ENCODE measurements around the gene ALMS1. TPM values are rescaled to one million over a fixed set of nuclear protein-coding genes. Genes with fewer than 3 reads are reported as not detected.
"Not testable (repeated sequence)": the region's sequence is repeated elsewhere in the genome, so short reads cannot be mapped to it uniquely, and the experiment has no call there.

ALMS1 gene
- total RNA-seq, 2 experiments from 2014 or later, result 35.5 to 57.8 TPM

- TF ChIP-seq EZH2phosphoT487 (IDR thresholded peaks at IDR 0.05; ENCODE audit: borderline replicate concordance, low read depth, low read length) (no peak), CTCF (conservative IDR thresholded peaks at IDR 0.05; ENCODE audit: low read length) (no peak)
- H3K4me3 ChIP-seq (ENCODE audit: low read depth, low read length, poor library complexity, severe bottlenecking), result no peak overlapping the region
- peaks cover 62% of the 10 kb centered on the region for H3K36me3 ChIP-seq (ENCODE audit: insufficient read depth, low read length)
- CTCF ChIA-PET (ENCODE audit: unreplicated experiment), result no interaction called here
- intact Hi-C loops (cut with micrococcal nuclease; ENCODE audit: unreplicated experiment), result no loop called here
- no peaks in the 10 kb centered on the region for H3K4me1 ChIP-seq (ENCODE audit: insufficient read depth, low read length, poor library complexity, severe bottlenecking)
- DNase-seq (ENCODE audit: low spot score), result no peak
- H3K27ac ChIP-seq (ENCODE audit: low read depth, low read length, poor library complexity, severe bottlenecking), result no peak overlapping the region
- H3K9me3 ChIP-seq (ENCODE audit: low read length), result 0 out of 2 replicates have a peak, but pooled peaks cover 8% of the 10 kb centered on the region
- no peaks in the 10 kb centered on the region for H3K9me2 ChIP-seq (ENCODE audit: insufficient read depth, low read length)
- no peak overlapping the region for H2AFZ ChIP-seq (ENCODE audit: low read length)
- POLR2A ChIA-PET, result interaction anchor here (0.5 to 0.9 kb wide), 2 partner anchors 93 to 820 kb away, joined by 3 to 4 read pairs; no protein-coding TSS in a partner anchor
- H3K79me2 ChIP-seq (ENCODE audit: insufficient read depth, low read depth, low read length), result no peaks in the 10 kb centered on the region
- no TSS peak for BruUV-seq (replicated peaks)
- no peaks in the 10 kb centered on the region for H4K20me1 ChIP-seq (ENCODE audit: insufficient read depth, low read length)
- H3K4me2 ChIP-seq (ENCODE audit: low read length), result no peak overlapping the region
Observed at GRCh38 chr2:73489053-73489452, 103.4 kb downstream of the ALMS1 start.

GRCh38 chr2:73494031-73494430 is 108.4 kb downstream of the ALMS1 start:
- Histone ChIP-seq H3K27ac (ENCODE audit: low read depth, low read length, poor library complexity, severe bottlenecking) (no peak overlapping the region), H3K9me3 (ENCODE audit: low read length) (no peaks in the 10 kb centered on the region), H3K4me2 (ENCODE audit: low read length) (no peak overlapping the region), H4K20me1 (ENCODE audit: insufficient read depth, low read length) (no peaks in the 10 kb centered on the region), H3K4me1 (ENCODE audit: insufficient read depth, low read length, poor library complexity, severe bottlenecking) (no peaks in the 10 kb centered on the region), H3K9me2 (ENCODE audit: insufficient read depth, low read length) (no peaks in the 10 kb centered on the region), H3K36me3 (ENCODE audit: insufficient read depth, low read length) (peaks cover 32% of the 10 kb centered on the region), H3K4me3 (ENCODE audit: low read depth, low read length, poor library complexity, severe bottlenecking) (no peak overlapping the region), H2AFZ (ENCODE audit: low read length) (no peak overlapping the region), H3K79me2 (ENCODE audit: insufficient read depth, low read depth, low read length) (no peaks in the 10 kb centered on the region)
- BruUV-seq (replicated peaks), result no TSS peak
- DNase-seq (ENCODE audit: low spot score), result no peak
- ChIA-PET POLR2A (no interaction called here), CTCF (ENCODE audit: unreplicated experiment) (interaction anchor here (0.6 kb wide), 1 partner anchor 56 kb away, joined by 3 read pairs; no protein-coding TSS in a partner anchor)
- TF ChIP-seq CTCF (conservative IDR thresholded peaks at IDR 0.05; ENCODE audit: low read length) (no peak), EZH2phosphoT487 (IDR thresholded peaks at IDR 0.05; ENCODE audit: borderline replicate concordance, low read depth, low read length) (no peak)
- intact Hi-C loops (cut with micrococcal nuclease; ENCODE audit: unreplicated experiment), result no loop called here

- Histone ChIP-seq H3K4me3 (ENCODE audit: low read depth, low read length, poor library complexity, severe bottlenecking) (no peak overlapping the region), H3K79me2 (ENCODE audit: insufficient read depth, low read depth, low read length) (no peaks in the 10 kb centered on the region), H3K27ac (ENCODE audit: low read depth, low read length, poor library complexity, severe bottlenecking) (no peak overlapping the region), H3K9me2 (ENCODE audit: insufficient read depth, low read length) (no peaks in the 10 kb centered on the region), H4K20me1 (ENCODE audit: insufficient read depth, low read length) (no peaks in the 10 kb centered on the region), H2AFZ (ENCODE audit: low read length) (no peak overlapping the region), H3K4me1 (ENCODE audit: insufficient read depth, low read length, poor library complexity, severe bottlenecking) (no peaks in the 10 kb centered on the region), H3K9me3 (ENCODE audit: low read length) (no peaks in the 10 kb centered on the region), H3K36me3 (ENCODE audit: insufficient read depth, low read length) (no peaks in the 10 kb centered on the region; the same call in 1 of the 2 replicates), H3K4me2 (ENCODE audit: low read length) (no peak overlapping the region)
- POLR2A ChIA-PET, result no interaction called here
- no peak for TF ChIP-seq EZH2phosphoT487 (IDR thresholded peaks at IDR 0.05; ENCODE audit: borderline replicate concordance, low read depth, low read length)
- no peak for TF ChIP-seq CTCF (conservative IDR thresholded peaks at IDR 0.05; ENCODE audit: low read length)
- BruUV-seq (replicated peaks), result no TSS peak
- CTCF ChIA-PET (ENCODE audit: unreplicated experiment), result no interaction called here
- intact Hi-C loops (cut with micrococcal nuclease; ENCODE audit: unreplicated experiment), result no loop called here
- DNase-seq (ENCODE audit: low spot score), result no peak
Observed at GRCh38 chr2:73503992-73504570, 118.4 kb downstream of the ALMS1 start.

GRCh38 chr2:73504850-73505249 is 119.2 kb downstream of the ALMS1 start:
- H3K79me2 ChIP-seq (ENCODE audit: insufficient read depth, low read depth, low read length); H3K4me2 ChIP-seq (ENCODE audit: low read length); BruUV-seq (replicated peaks); H4K20me1 ChIP-seq (ENCODE audit: insufficient read depth, low read length); H2AFZ ChIP-seq (ENCODE audit: low read length); H3K4me1 ChIP-seq (ENCODE audit: insufficient read depth, low read length, poor library complexity, severe bottlenecking); CTCF ChIA-PET (ENCODE audit: unreplicated experiment); H3K27ac ChIP-seq (ENCODE audit: low read depth, low read length, poor library complexity, severe bottlenecking); intact Hi-C loops (cut with micrococcal nuclease; ENCODE audit: unreplicated experiment); H3K36me3 ChIP-seq (ENCODE audit: insufficient read depth, low read length); H3K4me3 ChIP-seq (ENCODE audit: low read depth, low read length, poor library complexity, severe bottlenecking); H3K9me3 ChIP-seq (ENCODE audit: low read length); H3K9me2 ChIP-seq (ENCODE audit: insufficient read depth, low read length); DNase-seq (ENCODE audit: low spot score): not testable (repeated sequence)
- POLR2A ChIA-PET, result interaction anchor here (0.7 kb wide), 1 partner anchor 19 kb away, joined by 3 read pairs; no protein-coding TSS in a partner anchor
